Suprapubic skin (tissue), 3 donors: ENCODE measurements around the gene CHD9.
"Not testable (repeated sequence)": the region's sequence is repeated elsewhere in the genome, so short reads cannot be mapped to it uniquely, and the experiment has no call there.

ENCODE experiments used
- POLR2A ChIP-seq, 2 donors: fragments of 450-650 bp; IDR thresholded peaks; one replicate each; pipeline ENCODE4 v1.6.1; 2017; ENCODE audit warnings: antibody characterized with exemption in 2 of 2, mild to moderate bottlenecking in 2 of 2, moderate library complexity in 2 of 2
- TF ChIP-seq, protein P1 (sequence below), 2 donors: fragments of 200-600 bp in 1 of 2; fragments of 450-650 bp in 1 of 2; sonication (generic) in 1 of 2; IDR thresholded peaks; one replicate each; pipeline ENCODE4 v1.5.1; 2016 to 2019; ENCODE audit warnings: antibody characterized with exemption in 2 of 2, mild to moderate bottlenecking in 1 of 2, moderate library complexity in 1 of 2

DNA sequence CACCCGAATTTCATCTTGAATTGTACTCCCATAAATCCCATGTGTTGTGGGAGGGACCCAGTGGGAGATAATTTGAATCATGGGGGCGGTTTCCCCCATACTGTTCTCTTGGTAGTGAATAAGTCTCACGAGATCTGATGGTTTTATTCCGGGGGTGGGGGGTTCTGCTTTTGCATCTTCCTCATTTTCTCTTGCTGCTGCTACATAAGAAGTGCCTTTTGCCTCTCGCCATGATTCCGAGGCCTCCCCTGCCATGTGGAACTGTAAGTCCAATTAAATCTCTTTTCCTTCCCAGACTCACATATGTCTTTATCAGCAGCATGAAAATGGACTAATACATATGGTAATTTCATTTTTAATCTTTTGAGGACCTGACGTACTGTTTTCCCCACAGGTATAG lies 20.7 kb downstream of the CHD9 start:
- TF ChIP-seq, protein P1, sequence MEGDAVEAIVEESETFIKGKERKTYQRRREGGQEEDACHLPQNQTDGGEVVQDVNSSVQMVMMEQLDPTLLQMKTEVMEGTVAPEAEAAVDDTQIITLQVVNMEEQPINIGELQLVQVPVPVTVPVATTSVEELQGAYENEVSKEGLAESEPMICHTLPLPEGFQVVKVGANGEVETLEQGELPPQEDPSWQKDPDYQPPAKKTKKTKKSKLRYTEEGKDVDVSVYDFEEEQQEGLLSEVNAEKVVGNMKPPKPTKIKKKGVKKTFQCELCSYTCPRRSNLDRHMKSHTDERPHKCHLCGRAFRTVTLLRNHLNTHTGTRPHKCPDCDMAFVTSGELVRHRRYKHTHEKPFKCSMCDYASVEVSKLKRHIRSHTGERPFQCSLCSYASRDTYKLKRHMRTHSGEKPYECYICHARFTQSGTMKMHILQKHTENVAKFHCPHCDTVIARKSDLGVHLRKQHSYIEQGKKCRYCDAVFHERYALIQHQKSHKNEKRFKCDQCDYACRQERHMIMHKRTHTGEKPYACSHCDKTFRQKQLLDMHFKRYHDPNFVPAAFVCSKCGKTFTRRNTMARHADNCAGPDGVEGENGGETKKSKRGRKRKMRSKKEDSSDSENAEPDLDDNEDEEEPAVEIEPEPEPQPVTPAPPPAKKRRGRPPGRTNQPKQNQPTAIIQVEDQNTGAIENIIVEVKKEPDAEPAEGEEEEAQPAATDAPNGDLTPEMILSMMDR (IDR thresholded peaks at IDR 0.05), result not testable (repeated sequence)
- TF ChIP-seq POLR2A (IDR thresholded peaks at IDR 0.05), result not testable (repeated sequence)
